HUES48 (cell line): Measurements from ENCODE around the gene HLF.
A peak's percentile ranks its signal among the peaks of the same experiment; 100 is the strongest.

Experiments used
- H3K27ac ChIP-seq: one replicate; pipeline ENCODE4 v1.7.0; 2013; ENCODE audit warnings: low read depth, low read length, inconsistent platforms
- H3K27me3 ChIP-seq: 2 replicates; pipeline ENCODE4 v1.6.1; 2013; ENCODE audit warnings: mild to moderate bottlenecking, low read length; ENCODE audit not compliant: control insufficient read depth, insufficient read depth
- H3K36me3 ChIP-seq: 2 replicates; pipeline ENCODE4 v1.6.1; 2013; ENCODE audit warnings: low read length; ENCODE audit not compliant: control insufficient read depth, insufficient read depth
- H3K4me1 ChIP-seq: 2 replicates; pipeline ENCODE4 v1.6.1; 2013; ENCODE audit warnings: mild to moderate bottlenecking, low read length; ENCODE audit not compliant: control insufficient read depth, insufficient read depth
- H3K4me3 ChIP-seq: 2 replicates; pipeline ENCODE4 v1.5.1; 2013; ENCODE audit warnings: mild to moderate bottlenecking, low read depth, low read length
- H3K9ac ChIP-seq: 2 replicates; pipeline ENCODE4 v1.6.1; 2013; ENCODE audit warnings: mild to moderate bottlenecking, low read depth, low read length, moderate library complexity
- H3K9me3 ChIP-seq: 2 replicates; pipeline ENCODE4 v1.6.1; 2013; ENCODE audit warnings: low read length; ENCODE audit not compliant: control insufficient read depth, insufficient read depth

Gene HLF

DNA sequence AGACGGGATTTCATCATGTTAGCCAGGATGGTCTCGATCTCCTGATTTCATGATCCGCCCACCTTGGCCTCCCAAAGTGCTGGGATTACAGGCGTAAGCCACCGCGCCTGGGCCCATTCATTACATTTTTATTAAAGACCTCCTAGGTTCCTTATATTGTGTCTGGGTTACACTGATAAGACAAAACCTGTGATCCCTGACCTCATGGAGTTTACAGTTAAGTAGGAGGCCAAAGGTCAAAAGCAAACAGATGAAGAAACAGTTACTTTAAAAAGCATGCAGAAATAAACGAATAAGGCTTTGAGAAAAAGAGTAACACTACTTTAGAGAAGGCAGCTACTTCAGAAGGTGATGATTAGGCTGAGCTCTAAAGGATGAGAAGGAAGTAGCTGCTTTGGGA, 14.9 kb upstream of the HLF start:
- Histone ChIP-seq H3K9me3 (no peaks in the 10 kb centered on the region), H3K27ac (no peak overlapping the region), H3K4me1 (no peaks in the 10 kb centered on the region), H3K9ac (no peak overlapping the region), H3K27me3 (no peaks in the 10 kb centered on the region), H3K4me3 (no peak overlapping the region), H3K36me3 (no peaks in the 10 kb centered on the region)

DNA sequence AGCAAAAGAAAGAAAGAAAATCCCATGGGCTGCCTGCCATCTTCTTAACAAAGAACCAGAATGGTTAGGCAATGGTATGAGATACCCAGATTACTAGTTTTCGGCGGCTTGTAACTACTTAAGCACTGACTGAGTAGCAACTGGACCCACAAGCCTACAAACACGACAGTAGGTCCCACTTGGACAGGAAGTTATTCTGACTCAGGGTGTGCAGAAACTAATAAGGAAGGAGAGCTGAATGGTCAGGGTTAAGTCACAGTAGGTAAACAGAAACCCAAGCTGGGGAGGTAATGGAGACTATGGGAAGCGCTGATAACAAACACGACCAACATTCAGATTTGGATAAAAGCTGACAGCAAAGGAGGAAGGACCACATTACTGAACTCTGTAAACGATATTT, 10.4 kb upstream of the HLF start:
- Histone ChIP-seq H3K27ac (no peak overlapping the region), H3K4me1 (no peaks in the 10 kb centered on the region), H3K4me3 (no peak overlapping the region), H3K9ac (no peak overlapping the region), H3K36me3 (no peaks in the 10 kb centered on the region), H3K9me3 (no peaks in the 10 kb centered on the region), H3K27me3 (0 out of 2 replicates have a peak, but pooled peaks cover 1% of the 10 kb centered on the region)

DNA sequence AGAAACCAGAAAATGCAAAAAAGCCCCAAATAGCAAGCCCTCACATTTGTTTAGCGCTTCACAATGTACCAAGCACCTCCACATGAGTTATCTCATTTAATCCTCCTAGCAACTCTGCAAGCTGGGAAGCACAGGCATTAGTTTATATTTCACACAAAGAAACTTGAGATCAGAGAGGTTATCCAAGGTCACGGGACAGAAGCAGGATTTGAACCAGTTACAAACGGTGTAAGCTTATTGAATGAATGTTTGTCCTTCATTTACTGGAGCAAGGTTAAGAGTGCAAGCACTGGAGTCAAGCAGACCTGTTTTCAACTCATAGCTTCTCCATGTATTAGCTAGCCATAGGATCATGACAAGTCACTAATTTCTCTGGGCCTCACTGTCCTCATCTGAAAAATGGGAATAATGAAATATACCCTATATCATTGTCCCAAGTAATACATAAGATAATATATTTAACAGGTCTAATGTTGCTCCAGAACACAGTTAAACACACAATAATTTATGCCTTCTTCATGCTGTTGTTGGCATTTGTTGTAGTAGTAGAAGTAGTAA, 6.1 kb upstream of the HLF start:
- no peak overlapping the region for H3K9ac ChIP-seq
- H3K36me3 ChIP-seq: no peaks in the 10 kb centered on the region
- H3K9me3 ChIP-seq: no peaks in the 10 kb centered on the region
- H3K4me1 ChIP-seq: peaks cover 4% of the 10 kb centered on the region
- H3K4me3 ChIP-seq: no peak overlapping the region
- H3K27me3 ChIP-seq: peaks cover 34% of the 10 kb centered on the region
- no peak overlapping the region for H3K27ac ChIP-seq

DNA sequence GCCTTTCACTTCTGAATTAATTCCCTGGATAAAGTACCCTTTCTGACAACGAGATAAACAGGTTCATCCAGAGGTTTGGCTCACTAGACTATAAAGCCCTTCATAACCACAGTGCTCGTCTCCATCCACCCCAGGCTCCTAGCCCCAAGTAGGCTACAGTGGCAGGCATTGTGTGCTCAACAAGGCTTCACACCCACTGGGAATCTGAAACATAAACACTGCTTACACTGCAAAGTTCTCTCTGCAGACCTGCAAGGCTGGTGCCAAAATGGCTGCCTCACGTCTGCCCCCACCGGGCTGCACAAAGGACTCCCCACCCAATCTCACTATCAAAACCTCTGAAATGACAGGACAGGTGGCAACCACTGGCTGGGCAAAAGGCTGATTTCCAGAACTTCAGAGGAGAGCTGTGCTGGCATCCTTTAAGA, 5.1 kb upstream of the HLF start:
- no peak overlapping the region for H3K27ac ChIP-seq
- no peak overlapping the region for H3K4me3 ChIP-seq
- H3K9ac ChIP-seq: no peak overlapping the region
- H3K9me3 ChIP-seq: no peaks in the 10 kb centered on the region
- H3K27me3 ChIP-seq: peaks cover 44% of the 10 kb centered on the region
- peaks cover 4% of the 10 kb centered on the region for H3K4me1 ChIP-seq
- H3K36me3 ChIP-seq: no peaks in the 10 kb centered on the region

- H3K27ac ChIP-seq: no peak overlapping the region
- H3K4me1 ChIP-seq: peaks cover 4% of the 10 kb centered on the region
- no peak overlapping the region for H3K9ac ChIP-seq
- H3K27me3 ChIP-seq: peaks cover 60% of the 10 kb centered on the region
- H3K4me3 ChIP-seq: no peak overlapping the region
- no peaks in the 10 kb centered on the region for H3K9me3 ChIP-seq
- H3K36me3 ChIP-seq: no peaks in the 10 kb centered on the region
Observed at GRCh38 chr17:55261311-55261710, 3.4 kb upstream of the HLF start.

DNA sequence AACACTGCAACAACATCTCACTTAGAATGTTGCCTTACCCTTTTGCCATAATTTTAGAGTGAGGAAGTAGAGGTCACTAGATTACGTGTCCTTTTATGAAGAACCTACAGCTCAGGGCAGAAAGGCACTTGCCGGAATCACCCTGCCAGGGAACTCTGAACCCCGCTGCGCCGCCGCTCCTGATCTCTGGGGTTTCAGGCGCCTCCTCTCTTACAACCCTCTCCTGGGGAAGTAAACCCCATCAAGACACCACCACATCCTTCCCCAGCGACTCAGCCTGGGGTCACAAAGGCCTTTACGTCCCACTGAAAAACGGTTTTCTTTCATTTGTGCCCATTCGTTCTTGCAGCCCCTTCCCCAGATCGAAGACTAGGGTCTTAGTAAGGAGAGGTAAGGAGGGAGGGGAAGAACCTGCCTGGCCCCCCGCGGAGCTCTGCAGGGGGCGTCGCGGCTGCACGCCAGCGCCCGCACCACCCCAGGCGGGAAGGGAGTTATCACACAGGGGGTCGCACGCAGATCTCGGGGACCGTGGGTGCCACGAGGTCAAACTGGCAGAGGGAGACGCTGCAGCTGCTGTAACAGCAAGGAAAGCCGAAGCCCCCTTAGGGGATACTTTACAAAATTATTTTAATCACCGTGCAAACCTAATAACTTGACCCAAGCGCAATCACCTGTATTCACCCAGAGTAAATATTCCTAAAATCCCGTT, 1.0 kb upstream of the HLF start:
- Histone ChIP-seq H3K4me1 (peaks cover 4% of the 10 kb centered on the region), H3K9ac (no peak overlapping the region), H3K36me3 (no peaks in the 10 kb centered on the region), H3K27me3 (peaks cover 80% of the 10 kb centered on the region), H3K27ac (no peak overlapping the region), H3K9me3 (no peaks in the 10 kb centered on the region), H3K4me3 (peak overlapping the region; percentile 50)

GRCh38 chr17:55264278-55264644, 499 bp upstream of the HLF start:
- Histone ChIP-seq H3K4me3 (peak overlapping the region; percentile 50), H3K4me1 (peaks cover 4% of the 10 kb centered on the region), H3K27me3 (peaks cover 80% of the 10 kb centered on the region), H3K9me3 (no peaks in the 10 kb centered on the region), H3K27ac (no peak overlapping the region), H3K9ac (no peak overlapping the region), H3K36me3 (no peaks in the 10 kb centered on the region)

GRCh38 chr17:55265311-55266021, 706 bp downstream of the HLF start:
- Histone ChIP-seq H3K9me3 (no peaks in the 10 kb centered on the region), H3K4me1 (peaks cover 4% of the 10 kb centered on the region), H3K36me3 (no peaks in the 10 kb centered on the region), H3K4me3 (peak overlapping the region; percentile 45), H3K27ac (no peak overlapping the region), H3K9ac (no peak overlapping the region), H3K27me3 (peaks cover 71% of the 10 kb centered on the region)

DNA sequence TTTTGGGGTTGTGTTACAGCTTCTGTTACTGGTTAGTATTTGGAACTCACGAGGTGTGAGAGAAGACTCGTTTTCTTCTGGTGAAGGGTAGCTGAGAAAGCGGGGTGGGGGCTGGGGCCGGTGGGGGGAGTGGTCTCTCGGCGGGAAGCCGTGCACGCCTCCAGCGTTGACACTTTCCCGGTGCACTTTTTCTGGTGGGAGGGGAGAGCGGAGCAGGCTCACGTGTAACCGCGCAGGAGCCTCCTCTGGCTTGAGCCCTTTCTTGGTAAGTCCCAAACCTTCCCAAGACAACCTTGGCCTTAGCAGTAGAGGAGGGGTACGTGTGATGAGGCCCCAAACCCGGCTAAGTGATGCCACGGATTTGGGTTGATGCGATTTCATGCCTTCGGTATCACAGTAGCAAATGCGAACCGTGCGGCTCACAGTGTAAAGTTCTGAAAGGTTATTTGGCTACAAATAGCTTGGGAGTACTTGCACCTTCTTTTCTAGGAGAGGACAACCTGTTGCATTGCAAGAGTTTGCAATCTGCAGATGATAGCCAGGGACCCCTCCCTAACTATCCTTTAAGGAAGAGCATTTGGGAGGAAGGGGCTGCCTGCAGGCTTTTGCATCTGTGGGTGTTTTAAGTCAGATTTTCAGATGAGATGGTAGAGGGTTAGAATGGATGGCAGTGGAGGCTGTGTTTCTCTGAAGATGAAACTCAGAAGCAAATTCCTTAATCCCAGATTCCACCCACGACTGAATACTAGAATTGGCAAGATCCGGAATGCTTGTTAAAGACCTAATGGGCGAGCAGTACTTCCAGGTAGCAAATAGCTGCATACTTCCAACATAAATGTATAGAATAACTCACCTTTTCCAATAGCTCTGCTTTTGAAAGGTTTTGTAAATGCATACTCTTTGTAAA, 1.5 kb downstream of the HLF start:
- H3K36me3 ChIP-seq: no peaks in the 10 kb centered on the region
- H3K4me3 ChIP-seq: peak overlapping the region; percentile 45; the same call in 1 of the 2 replicates
- peaks cover 69% of the 10 kb centered on the region for H3K27me3 ChIP-seq
- H3K27ac ChIP-seq: no peak overlapping the region
- no peaks in the 10 kb centered on the region for H3K9me3 ChIP-seq
- H3K9ac ChIP-seq: no peak overlapping the region
- peaks cover 4% of the 10 kb centered on the region for H3K4me1 ChIP-seq

GRCh38 chr17:55266958-55267688, 2.4 kb downstream of the HLF start:
- peaks cover 61% of the 10 kb centered on the region for H3K27me3 ChIP-seq
- peaks cover 4% of the 10 kb centered on the region for H3K4me1 ChIP-seq
- H3K9me3 ChIP-seq: no peaks in the 10 kb centered on the region
- H3K9ac ChIP-seq: no peak overlapping the region
- no peak overlapping the region for H3K27ac ChIP-seq
- no peak overlapping the region for H3K4me3 ChIP-seq
- no peaks in the 10 kb centered on the region for H3K36me3 ChIP-seq
